Measurements from ENCODE around the gene HYAL4.
"Not testable (repeated sequence)": the region's sequence is repeated elsewhere in the genome, so short reads cannot be mapped to it uniquely, and the experiment has no call there.

The HYAL4 gene

DNA sequence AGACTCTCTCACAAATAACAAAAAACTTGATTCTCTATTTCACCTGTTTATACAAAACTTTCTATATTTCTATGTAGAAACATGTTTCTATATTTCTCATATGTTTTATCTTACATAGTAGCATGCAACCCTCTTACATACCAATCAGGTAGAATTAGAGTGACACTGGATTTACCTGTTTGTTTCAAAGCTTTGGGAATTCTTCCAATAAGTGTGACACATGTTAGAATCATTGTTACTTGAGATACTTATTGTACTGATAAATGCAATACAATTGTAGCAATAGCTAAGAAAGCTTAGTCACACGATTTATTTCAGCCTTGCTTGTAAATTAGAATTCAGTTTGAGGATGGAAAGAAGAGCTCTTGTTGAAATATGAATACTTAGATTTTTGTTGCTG, 4.9 kb downstream of the HYAL4 start:
- DNase-seq, result no peak

DNA sequence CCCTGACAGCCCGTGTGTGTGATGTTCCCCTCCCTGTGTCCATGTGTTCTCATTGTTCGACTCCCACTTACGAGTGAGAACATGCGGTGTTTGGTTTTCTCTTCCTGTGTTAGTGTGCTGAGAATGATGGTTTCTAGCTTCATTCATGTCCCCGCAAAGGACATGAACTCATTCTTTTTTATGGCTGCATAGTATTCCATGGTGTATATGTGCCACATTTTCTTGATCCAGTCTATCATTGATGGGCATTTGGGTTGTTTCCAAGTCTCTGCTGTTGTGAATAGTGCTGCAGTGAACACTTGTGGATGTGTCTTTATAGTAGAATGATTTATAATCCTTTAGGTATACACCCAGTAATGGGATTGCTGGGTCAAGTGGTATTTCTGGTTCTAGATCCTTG, 6.4 kb downstream of the HYAL4 start:
- DNase-seq, result not testable (repeated sequence)

DNA sequence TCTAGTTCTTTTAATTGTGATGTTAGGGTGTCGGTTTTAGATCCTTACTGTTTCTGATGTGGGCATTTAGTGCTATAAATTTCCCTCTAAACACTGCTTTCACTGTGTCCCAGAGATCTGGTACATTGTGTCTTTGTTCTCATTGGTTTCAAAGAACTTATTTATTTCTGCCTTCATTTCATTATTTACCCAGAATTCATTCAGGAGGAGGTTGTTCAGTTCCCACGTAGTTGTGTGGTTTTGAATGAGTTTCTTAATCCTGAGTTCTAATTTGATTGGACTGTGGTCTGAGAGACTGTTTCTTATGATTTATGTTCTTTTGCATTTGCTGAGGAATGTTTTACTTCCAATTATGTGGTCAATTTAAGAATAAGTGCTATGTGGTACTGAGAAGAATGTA, 9.3 kb downstream of the HYAL4 start:
- not testable (repeated sequence) for DNase-seq

DNA sequence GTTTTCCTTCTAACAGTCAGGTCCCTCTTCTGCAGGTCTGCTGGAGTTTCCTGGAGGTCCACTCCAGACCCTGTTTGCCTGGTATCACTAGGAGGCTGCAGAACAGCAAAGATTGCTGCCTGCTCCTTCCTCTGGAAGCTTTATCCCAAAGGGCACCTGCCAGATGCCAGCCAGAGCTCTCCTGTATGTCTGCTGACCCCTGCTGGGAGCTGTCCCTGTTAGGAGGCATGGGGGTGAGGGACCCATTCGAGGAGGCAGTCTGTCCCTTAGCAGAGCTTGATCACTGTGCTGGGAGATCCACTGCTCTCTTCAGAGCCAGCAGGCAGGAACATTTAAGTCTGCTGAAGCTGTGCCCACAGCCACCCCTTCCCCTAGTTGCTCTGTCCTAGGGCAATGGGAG, 11.5 kb downstream of the HYAL4 start:
- not testable (repeated sequence) for DNase-seq

DNA sequence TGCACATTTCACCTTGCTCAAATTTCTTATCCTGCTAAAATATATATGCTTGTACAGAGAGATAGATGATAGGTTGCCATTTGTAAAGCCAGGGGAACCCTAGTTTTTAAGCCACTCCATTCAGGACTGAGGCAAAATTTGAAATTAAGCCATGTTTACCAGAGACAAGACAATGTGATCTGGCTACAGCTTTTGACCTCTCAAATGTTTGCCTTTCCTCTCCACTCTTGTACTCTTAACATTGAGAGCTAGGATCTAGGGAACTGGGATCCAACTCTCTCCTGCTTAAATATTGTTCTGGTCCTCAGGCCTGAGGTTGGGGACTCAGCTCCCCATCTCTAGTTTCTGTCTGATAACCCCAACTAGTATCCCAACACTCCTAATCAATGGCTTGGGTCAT, 15.9 kb downstream of the HYAL4 start:
- DNase-seq, result no peak

DNA sequence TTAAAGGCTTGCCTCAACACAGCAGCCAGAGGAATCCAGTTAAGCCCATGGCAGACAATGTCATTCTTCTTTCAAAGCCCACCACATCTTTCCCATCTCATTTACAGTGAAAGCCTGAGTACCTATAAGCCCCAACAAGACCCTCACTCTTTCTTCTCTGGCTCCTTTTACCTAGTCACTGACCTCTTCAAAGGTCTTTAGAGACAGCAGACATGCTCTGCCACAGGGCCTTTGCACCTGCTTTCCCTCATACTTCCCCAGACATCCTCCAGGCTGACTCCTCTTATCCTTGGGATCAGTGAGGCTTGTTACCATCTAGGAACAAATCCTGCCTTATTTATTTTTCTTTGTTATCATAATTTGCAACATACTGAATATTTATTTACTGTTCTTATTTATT, 17.8 kb downstream of the HYAL4 start:
- DNase-seq, result no peak

DNA sequence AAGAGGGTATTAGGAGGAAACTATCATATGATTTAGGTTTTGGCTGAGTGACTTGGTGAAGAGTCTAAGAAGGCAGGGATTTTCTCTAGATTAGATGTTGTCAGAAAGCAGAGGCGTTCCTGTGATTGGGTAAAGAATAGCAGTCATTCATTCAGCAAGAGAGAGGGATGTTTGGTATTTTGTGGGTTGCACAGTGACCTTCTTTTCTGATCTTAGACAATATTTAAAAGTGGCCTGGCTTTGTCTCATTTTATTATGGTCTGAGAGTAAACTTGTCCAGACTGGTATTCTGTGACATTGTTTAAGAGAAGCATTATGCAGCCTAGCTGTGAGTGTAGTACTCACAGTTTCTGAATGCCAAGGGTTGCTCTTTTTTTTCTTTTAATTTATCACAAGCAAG, 18.5 kb downstream of the HYAL4 start:
- DNase-seq, result no peak

DNA sequence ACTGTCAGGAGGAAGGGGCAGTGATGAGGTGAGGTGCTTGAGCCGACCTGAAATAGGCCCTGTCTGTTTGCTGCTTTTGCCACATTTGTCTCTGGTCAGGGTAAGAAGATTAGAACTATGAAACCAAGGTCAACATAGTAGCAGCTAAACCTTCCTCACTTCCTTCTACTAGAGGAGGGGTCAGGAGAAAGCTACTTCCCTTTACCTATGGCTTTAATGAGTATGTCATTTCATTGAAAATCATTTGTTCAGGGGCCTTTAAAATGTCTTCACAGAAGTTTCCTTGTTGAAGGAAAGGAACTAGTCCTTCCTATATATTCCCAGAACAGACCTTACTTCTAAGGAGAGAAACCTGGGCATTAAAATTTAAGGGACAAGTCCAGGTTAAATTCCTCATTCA, 19.0 kb downstream of the HYAL4 start:
- DNase-seq, result no peak

DNA sequence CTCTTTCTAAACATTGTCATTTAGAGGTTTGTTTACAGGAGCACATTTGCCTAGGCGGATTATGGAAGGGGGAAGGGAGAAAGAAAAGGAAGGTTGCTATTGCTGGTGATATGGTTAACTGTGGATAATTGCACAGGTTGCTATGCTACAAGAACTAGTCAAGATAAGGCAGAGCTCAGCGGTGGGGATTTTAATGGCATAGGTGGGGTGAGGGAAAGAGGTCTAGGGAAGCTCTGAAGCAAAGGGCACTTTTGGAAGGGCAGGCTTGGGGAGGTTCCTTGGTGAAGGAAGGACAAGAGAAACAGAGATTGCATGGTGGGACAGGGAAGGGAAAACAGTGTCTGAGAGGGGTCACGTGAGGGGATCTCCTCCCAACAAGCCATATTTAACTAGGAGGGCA, 19.5 kb downstream of the HYAL4 start:
- no peak for DNase-seq

DNA sequence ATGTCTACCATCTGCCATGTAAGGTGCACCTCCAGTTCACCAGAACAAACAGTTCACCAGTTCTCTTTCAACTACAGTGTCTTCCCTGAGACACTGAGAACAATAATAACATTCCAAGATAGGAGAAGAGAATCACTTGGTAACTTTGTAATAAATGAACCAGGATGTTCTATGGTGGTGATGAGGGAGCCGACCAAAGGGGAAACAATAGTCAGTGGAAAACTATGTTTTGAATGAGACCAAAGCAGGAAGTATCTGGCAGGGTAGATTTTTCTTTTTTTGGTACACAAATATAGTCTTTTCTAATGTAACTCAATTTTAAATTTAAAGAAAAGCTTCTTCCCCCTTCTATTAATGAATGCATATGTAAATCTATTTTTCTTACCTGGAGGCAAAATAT, 20.0 kb downstream of the HYAL4 start:
- no peak for DNase-seq

DNA sequence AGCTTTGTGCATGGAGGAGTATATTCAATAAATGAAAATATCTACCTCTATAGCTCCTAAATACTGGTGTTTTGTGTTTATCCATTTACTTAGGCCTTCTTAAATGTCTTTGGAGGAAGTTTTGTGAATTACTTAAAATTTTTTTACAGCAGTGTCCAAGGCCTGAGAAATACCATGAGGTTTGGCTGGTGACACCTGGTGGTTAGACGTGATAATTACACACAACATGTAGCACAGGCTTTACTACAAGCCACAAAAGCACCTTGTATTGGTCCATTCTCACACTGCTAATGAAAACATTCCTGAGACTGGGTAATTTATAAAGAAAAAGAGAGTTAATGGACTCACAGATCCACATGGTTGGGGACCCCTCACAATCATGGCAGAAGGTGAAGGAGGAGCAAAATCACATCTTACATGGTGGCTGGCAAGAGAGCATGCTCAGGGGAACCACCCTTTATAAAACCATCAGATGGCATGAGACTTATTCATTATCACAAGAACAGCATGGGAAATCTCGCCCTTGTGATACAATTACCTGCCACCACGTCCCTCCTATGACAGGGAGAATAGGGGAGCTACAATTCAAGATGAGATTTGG, 20.6 kb downstream of the HYAL4 start:
- no peak for DNase-seq

DNA sequence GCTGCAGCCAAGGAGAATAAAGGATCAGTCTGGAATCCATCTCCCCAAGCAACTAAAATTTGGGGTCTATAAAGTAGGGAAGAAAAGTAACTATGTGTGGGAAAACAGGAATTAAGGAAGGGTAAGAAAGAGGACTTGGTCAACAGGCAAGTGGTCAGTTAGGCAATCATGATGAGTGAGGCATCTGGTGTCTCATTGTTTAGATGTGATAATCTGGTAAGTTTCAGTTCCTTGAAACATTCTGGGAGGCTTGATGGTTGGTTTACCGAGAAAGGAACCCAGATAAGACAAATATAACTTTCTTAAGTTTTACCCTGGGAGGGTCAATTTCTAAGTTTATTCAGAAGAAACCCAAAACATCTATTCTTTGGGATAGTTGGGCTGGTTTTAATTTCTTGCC, 22.3 kb downstream of the HYAL4 start:
- DNase-seq, result no peak

DNA sequence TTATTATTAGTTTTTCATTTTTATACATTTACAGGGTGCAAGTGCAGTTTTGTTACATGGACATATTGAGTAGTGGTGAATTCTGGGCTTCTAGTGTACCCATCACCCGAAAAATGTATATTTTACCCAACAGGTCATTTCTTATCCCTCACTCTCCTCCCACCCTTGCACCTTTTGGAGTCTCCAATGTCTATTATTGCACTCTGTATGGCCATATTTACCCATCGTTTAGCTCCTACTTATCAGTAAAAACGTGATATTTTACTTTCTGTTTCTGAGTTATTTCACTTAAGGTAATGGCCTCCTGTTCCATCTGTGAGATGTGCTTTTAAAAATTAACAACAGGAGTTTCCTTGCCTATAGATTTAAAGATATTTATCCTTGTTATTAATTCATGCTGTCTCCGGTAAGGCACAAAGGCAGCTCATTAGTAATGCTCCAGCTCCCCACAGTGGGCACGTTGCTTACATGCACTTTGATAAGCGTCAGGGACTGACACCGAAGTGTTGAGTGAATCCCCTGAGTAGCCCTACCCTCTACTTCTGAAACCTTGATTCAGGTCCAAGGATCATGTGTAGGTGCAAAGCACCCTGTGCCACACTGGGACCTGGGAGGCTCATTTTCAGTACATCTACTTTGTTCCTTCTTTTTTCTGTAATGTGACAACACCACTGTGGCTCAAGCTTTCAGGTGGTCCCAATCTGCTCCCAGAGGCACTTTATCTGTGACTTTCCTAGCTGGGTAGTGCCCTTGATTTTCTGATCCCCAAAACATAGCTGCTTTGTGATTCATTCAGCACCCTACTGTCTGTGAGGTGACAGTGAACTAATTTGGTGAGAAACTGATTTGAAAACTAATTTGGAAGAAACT, 27.3 kb downstream of the HYAL4 start:
- DNase-seq, result no peak

DNA sequence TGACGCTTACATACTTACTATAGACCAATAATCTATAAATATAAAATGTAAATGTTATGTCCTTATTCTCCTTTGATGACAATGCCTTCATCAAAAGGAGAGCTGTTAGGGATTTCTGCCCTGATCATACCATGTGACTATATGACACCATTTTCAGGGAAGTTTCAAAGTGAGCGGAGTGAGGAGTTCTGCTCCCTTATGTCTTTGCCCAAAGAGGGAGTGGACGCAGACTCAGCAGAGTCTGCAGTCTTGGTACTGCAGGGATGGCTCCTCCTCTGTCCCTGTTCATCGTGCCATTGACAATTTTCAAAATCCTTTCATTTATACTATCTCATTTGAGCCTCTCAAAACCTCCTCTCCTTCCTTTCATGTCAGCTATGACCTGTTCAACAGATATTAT, 27.9 kb downstream of the HYAL4 start:
- no peak for DNase-seq

DNA sequence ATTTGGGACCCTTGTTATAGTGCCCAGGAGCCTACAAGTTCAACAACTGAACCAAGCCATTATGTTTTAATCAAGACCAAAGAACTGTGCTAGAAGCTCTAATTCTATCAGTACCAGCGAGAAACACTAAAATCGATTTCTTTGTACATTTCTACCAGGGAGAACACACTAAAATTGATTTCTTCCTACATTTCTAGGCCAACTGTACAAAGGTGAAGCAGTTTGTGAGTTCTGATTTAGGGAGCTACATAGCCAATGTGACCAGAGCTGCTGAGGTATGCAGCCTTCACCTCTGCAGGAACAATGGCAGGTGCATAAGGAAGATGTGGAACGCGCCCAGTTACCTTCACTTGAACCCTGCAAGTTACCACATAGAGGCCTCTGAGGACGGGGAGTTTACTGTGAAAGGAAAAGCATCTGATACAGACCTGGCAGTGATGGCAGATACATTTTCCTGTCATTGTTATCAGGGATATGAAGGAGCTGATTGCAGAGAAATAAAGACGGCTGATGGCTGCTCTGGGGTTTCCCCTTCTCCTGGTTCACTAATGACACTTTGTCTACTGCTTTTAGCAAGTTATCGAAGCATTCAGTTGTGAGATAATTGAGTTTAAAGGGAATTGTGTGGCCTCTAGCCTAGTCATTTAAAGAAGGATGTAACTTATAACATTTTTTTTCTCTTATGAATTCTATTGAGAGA, 31.7 kb downstream of the HYAL4 start:
- no peak for DNase-seq

DNA sequence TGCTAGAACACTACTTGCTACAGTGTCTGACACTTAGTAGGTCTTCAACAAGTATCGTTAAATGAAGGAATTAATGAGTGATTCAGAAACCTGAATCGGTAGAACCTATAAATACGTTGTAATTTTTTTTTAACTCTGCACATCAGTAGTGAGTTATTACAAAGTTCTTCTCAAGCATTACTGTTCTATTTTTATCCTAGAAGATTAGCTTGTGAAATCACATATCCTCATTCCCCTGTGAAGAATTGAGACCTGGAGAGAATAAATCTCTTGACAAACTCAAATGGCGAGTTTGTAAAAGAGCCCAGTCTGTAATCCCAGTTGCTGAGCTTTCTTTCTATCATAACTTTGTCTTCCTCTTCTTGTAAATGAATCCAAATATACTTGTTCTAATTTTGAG, 34.7 kb downstream of the HYAL4 start:
- DNase-seq, result no peak

DNA sequence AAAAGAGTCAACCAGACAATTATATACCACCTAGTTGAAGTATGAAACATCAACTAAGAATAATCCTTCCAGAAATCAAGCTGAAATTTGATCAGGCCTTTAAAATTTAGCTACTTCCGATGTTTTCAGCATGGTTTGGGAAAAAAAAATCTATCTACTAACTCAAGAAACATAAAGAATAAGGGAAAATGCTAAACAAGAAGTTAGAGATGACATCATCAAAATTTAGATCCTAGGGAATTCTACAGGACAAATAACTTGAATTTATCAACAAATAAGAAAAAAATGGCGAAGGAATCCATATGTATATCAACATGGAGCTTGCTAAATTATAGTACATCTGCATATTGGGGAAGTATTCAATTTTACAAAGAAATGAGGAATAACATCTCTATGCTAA, 36.3 kb downstream of the HYAL4 start:
- no peak for DNase-seq

DNA sequence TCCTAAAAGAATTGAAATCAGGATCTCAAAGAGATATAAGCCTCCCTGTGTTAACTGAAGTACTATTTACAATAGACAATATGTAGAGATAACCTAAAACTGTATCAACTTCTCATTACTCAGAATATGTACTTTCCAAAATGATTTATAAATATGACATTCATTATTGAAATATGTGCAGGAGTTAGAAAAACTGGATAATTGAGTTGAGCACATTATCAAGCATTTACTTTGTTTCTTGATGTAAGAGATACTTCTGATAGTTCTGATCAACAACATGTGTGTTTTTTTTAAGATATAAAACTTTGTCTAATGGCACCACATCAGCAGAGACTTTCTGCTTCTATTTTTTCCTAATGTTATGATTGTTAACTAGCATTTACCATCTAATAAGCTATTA, 38.2 kb downstream of the HYAL4 start:
- no peak for DNase-seq

DNA sequence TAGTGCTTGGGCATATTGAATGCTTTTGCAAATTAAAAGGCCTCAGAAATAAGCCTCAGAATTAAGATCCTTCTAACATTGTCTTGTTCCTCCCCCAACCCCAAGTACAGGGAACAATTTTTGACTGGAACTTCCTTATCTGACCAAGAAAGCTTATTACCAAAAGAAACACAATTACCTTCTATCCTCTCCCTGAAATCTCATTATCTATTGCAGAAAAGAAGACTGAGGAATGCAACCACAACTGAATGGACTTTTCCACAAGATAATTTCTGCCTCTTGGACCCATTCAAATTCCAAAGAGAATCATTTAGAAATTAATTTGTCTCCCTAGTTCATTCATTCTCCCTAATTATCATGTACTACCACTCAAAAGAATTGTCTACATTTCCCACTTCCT, 43.2 kb downstream of the HYAL4 start:
- no peak for DNase-seq

DNA sequence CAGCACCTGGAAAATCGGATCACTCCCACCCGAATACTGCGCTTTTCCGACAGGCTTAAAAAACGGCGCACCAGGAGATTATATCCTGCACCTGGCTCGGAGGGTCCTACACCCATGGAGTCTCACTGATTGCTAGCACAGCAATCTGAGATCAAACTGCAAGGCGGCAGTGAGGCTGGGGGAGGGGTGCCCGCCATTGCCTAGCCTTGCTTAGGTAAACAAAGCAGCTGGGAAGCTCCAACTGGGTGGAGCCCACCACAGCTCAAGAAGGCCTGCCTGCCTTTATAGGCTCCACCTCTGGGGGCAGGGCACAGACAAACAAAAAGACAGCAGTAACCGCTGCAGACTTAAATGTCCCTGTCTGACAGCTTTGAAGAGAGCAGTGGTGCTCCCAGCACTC, 49.8 kb downstream of the HYAL4 start:
- DNase-seq, result not testable (repeated sequence)

DNA sequence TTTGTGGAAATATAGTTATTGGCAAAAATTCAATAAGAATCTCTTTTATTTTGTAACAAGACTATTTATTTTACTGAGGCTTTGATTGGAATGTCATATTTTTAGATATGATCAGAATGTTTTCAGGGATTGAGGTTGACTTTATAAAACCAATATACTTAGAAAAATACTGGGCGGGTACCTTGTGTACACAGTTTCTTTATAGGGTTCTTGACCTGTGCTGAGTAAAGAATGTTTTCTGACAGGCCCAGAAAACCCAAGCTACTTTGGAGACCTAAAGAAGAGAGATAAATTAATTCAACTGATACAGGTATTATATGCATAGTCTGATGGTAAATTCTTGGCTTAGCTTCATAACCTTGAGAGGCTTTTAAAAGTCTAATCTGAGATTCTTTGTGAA, 56.1 kb downstream of the HYAL4 start:
- no peak for DNase-seq

DNA sequence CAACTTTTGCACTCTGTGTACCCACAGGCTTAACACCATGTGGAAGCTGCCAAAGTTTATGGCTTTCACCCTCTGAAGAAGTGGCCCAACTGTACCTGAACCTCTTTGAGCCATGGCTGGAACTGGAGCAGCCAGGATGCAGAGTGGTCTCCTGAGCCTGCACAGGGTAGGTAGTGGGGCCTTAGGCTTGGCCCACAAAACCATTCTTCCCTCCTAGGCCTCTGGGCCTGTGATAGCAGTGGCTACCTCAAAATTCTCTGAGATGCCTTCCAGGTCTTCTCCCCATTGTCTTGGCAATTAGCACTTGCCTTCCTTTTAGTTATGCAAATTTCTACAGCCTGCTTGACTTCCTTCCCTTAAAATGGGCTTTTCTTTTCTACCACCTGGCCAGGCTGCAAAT, 60.7 kb downstream of the HYAL4 start:
- no peak for DNase-seq

DNA sequence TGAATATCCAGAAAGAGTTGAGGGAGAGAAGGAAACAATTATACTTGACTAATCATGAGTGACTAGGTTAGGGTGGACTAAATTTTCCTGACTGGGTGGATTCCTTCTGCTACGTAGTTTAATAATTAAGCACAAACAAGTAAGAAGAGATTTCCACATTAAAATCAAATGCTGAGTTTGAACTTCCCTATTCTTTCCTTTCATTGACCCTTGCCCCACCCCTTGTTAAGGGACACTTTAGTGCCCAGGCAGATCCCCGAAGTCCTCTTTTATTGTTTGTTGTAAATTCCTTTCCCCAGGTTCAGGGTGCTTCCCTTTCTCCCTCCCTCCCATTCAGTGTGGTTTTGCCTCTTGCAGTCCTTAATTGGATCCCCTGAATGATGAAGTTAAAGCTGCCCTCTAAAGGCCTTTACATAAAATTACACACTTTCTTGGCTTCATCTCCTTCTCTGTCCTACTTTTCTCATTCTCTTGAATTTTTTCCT, 71.3 kb downstream of the HYAL4 start:
- DNase-seq, result no peak

DNA sequence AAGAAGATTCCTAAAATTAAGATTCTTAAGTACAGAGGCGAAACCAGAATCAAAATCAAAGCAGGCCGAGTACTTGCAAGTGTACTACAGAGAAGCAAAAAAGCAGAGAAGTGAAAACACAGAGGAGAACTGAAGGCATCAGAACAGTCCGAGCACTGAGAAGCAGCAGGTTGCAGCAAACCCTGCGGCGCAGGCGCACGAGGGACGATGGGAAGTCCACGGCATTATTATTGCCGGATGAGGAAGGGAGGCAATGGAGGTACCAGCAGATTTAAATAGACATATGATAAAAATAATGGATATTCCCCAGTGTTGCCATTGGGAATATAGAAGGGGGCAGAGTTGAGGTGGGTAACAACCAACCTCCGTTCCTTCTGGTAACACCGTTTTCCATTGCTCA, 72.9 kb downstream of the HYAL4 start:
- DNase-seq, result no peak
